HG03565 (cell line): ENCODE results near the gene ICOS.

Experiments
- ATAC-seq: cut with Tn5 transposase; IDR thresholded peaks from one replicate; pipeline ENCODE4 v1.9.1; 2021; ENCODE audit warnings: mild to moderate bottlenecking, moderate library complexity; ENCODE audit not compliant: unreplicated experiment

ICOS gene, protein sequence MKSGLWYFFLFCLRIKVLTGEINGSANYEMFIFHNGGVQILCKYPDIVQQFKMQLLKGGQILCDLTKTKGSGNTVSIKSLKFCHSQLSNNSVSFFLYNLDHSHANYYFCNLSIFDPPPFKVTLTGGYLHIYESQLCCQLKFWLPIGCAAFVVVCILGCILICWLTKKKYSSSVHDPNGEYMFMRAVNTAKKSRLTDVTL

DNA sequence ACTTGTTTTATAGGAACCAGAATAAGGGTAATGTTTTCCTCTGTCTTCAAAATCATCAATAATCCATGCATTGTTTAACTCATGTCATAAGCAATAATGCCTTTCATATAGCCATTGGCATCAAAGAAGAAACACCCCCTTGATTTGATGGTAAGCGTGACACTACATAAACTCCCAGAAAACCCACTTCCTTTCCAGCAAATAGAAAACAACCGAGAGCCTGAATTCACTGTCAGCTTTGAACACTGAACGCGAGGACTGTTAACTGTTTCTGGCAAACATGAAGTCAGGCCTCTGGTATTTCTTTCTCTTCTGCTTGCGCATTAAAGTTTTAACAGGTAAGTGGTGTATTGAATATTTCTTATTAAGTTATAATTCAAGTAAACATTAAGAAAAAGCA, at the start of gene ICOS:
ICOS (plus strand) TSS at position 229 of the 400 bp plus-strand sequence; CDS start at position 281, 52 bp downstream.
- no peak for ATAC-seq

DNA sequence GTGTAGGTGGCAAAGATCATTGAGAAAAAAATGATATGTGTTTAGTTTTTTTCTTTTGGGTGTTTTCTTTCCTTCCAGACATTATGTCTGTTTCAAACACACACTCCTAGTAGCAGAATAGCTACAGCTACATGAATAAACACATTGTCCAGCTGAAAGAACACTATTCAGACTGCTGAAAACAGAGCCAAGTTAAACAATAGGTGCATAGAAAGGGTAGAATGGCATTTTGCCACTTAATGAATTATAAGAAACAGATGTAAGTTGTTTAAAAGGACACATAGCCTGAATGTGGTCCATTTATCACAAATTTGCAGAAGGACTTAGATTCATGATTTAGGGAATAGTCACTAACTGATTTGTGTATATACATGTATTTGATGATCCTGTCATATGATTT, 48.9 kb upstream of the ICOS start:
- no peak for ATAC-seq

DNA sequence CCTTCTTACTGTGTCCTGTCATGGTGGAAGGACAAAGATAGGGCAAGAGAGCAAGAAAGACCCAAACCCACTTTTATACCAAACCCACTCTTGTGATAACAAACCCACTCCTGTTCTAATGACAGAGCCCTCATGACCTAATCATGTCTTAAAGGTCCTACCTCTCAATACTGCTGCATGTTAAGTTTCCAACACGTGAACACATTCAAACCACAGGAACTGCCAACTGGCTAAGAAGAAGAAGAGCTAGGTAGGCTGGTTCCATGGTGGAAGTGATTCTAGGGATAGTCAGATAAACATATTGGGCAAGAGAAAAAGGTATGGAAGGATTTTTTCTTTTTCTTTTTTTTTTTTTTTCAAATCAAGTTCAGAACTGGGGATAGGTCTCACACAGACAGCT, 47.0 kb upstream of the ICOS start:
- no peak for ATAC-seq

DNA sequence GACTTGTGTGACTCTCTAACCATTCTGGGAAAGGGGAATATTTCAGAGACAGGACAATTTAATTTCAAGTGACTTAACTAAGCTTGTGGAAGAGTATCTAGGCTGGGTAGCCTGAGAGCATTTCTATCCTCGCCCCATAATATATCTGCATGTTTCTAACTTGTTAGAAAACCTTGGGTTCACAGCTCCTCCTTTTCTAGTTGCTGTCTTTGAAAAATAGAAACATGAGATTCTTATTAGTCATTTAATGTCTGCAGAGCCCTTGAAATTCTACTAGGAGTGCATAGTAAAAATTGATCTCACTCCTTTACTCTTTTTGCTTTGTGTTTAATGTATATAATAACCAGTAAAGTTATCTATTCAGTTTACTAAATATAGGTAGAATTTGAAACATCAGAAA, 46.6 kb upstream of the ICOS start:
- ATAC-seq = no peak

DNA sequence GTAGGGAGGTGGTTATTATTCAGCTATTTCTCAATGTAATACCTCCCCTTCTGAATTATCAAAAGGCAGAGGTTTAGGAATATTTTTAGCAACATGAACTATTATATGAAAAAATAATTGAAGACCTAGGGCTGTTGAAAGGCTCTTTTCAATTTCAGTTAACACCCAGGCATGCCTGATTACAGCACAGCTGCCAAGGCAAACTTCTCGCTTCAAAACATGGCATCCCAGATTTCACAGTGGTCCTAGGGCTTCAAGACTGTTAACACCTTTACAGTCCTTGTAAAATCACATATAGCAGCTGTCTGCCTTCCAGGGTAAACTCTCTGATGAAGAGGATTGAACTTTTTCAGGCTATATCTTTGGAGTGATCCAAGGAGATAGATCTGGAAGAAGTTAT, 45.8 kb upstream of the ICOS start:
- no peak for ATAC-seq

DNA sequence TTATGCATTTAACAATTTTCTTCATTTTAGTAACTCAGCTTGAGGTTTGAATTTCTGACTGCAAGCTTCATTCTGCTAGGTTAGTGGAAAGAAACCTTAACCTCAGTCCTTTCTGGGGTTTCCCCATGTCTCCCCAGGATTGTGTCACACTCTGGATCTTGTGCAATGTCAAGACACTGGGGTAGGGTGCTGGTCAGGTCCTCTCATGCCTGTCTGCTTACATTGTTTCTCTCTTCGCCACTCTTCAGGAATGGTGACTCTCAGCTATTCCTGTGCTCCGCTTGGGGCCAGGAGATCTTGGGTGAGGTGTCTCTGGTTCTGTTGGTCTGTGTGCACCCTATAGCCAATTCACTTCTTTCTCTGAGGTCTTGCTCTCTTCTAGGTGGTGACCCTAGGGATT, 45.1 kb upstream of the ICOS start:
- ATAC-seq = no peak

DNA sequence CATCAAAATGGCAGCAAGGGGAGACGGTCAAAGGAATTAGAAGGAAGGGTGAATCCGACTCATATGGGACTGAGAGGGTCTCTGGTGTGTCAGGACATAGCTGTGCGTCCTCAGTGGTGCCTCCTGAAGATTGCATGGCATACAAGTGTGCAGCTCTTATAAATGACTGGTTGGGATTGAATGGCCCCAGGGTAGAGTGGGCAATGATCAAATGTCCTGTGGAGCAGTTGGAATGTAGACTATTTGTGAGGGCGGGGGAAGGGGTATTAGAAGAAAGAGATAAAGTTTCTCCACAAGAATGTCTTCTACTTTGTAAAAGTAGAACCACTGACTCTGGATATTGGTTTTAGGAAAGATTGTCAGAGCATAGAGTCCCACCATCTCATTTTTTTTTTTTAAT, 44.4 kb upstream of the ICOS start:
- ATAC-seq = no peak

DNA sequence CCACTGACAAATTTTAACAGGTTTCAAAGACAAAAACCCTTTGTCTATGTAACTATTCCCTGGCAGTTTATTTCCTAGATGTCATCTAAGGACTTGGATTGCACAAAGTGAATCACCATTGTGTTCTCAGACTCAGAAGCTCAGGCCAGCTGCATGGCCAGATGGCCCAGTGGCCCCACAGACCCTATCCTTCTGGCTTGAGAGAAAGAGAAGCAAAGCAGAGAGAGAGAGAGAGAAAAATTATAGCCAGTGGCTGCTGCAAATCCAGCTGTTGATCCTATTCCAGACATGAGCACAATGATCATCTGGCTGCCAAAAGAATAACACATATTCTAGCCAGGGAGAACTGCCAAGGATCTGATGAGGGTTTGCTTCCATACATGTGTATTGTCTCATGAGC, 43.2 kb upstream of the ICOS start:
- no peak for ATAC-seq

DNA sequence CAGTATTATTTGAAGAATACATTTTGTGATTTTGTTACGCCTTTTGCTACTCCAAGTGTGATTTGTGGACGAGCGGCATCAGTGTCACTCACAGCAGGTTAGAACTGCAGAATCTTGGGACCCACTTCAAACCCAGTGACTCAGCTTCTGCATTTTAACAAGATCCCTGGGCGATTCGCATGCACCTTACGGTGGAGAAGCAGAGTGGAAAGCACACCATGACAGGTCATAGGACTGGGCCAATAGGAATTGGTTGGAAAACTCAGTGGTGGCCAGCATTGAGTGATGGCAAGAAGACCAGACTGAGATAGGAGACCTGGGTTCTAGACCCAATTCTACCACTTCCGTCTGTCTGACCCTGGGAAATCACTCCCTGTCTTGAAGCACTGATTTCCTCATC, 42.7 kb upstream of the ICOS start:
- no peak for ATAC-seq

DNA sequence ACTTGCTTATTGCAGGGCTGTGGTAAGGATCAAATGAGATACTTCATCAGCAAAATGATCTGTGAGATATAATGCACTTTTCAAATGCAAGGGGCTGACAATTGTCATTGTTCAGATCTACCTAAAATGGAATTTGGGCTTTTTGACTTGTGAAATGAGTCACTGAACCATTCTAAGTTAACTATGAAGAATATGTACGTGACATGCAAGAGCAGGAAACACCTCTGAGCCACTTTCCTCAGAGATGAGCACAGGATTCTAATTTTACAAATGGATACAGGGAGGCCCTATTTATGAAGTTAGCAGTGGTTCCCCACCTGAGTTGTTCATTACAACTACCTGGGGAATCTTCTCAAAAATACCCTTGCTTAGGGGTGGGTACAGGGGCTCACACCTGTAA, 42.3 kb upstream of the ICOS start:
- no peak for ATAC-seq

DNA sequence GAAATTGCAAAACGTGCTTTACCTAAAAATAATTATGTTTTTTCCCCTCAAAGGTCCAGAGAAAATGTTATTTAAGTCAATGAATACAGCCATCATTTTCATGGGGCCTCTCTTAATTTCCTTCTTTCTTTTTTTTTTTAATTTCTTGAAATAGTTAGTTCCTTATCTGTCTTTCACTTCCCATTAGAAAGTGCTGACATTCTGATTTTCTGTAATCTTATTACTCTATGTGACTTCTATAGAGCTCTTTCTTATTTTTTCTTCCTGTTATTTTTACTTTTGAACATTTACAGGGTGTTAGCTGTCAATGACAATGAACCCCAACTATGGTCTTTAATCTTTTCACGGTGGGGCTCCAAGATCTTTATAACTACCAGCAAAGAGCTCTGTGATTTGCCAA, 39.0 kb upstream of the ICOS start:
- no peak for ATAC-seq

DNA sequence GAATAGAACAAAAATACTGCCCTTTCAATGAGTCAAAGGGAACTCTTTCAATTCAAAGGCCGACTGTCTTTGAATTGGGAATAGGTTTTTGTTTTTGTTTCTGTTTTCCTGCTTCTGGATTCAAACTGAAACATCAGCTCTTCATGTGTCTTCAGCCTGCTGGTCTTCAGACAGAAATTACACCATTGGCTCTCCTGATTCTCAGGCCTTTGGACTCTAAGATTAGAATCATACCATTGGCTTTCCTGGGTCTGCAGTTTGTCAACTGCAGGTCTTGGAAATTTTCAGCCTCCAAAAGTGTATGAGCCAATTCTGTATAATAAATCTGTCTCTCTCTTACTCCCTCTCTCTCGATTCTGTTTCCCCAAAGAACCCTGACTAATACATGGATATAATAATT, 37.9 kb upstream of the ICOS start:
- ATAC-seq = no peak

DNA sequence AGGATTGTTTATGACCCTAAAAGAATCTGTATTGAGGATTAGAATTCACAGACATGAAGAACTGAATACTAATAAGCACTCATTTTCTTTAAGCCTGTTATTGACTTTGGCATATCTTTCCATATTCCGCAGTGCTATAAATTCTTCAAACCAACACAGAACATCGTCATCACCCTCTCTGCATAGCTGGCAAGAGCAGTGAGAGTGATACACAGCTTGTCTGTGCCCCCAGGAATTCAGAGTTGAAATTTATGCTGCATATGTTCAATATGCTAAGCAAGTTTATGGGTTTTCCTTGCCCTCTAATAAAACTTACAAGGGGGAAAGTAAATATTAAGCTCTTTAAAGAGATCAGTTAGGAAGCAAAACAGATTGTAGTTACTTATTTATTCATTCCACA, 36.3 kb upstream of the ICOS start:
- ATAC-seq = no peak

DNA sequence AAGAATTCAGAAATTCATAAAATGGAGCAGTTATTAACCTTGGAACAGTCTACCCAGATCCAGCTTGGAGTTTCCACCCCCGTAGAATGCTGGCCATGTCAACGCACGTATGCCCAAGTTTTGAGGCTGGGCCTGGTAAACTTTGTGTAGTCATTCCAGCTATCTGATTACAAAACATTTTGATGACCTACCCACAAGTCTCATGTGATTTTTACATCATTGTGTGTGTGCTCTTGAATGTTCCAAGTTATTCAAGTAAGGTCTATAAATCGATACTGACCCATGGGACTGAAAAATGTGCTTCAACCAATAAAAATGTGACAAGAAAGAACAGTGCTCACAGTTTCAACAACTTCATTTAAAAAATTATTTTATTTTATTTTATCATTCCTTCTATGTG, 32.5 kb upstream of the ICOS start:
- ATAC-seq = no peak

DNA sequence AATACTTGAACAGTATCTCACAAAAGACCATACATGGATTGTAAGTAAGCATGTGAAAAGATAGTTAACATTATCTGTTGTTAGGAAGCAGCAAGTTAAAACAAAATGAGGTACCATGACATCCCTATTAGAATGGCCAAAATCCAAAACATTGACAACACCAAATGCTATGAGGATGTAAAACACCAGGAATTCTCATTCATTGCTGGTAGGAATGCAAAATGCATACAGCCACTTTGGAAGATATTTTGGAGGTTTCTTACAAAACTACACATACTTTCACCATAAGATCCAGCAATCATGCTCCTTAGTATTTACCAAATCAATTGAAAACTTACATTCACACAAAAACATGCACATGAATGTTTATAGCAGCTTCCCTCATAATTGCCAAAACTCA, 30.9 kb upstream of the ICOS start:
- ATAC-seq = no peak

DNA sequence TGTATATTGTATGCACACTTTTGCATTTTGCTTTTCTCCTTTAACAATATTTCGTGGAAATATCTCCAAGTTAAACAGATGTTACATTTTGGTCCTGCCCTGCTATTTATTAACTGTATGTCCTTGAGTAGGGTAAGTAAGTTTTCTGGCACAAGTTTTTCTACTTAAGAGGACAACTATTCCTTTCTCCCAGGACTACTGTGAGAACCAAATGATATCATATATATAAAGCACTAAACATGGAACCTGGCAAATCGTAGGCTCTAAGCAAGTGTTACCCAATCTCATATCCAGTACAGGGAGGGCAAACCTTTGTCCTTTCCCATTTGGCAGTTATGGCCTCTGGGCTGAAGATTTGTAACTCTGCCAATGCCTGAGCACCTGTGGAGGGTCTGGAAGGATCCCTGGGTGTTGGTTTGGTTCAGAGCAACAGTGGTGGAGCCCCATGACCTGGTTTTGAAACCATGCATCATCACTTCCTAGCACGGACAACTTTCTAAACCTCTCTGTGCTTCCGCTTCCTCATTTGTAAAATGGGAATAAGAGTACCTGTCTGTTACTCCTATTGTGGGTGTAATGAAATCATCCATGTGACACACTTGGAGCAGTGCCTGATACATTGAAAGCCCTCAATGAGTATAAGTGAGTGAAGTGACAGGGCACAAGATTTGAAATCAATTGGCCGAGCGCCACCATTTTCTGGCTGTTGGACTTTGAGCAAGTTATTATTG, 28.3 kb upstream of the ICOS start:
- no peak for ATAC-seq

DNA sequence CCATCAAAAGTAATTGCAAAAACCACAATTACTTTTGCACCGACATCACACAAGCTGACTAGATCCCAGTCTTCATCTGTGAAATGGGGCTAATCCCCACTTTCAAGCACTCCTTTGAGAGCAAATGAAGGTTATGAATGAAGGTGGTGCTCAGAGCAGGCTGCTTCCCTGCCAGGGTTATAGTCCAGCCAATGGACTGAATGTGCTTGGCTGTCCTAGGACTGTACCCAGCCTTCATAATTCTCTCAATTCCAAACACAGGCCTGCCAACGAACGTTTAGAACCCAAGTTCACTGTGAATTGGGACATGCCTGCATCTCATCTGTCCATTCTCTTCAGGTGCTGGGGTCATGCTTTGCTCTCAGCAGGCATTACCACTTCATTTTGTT, 27.8 kb upstream of the ICOS start:
- ATAC-seq = no peak

DNA sequence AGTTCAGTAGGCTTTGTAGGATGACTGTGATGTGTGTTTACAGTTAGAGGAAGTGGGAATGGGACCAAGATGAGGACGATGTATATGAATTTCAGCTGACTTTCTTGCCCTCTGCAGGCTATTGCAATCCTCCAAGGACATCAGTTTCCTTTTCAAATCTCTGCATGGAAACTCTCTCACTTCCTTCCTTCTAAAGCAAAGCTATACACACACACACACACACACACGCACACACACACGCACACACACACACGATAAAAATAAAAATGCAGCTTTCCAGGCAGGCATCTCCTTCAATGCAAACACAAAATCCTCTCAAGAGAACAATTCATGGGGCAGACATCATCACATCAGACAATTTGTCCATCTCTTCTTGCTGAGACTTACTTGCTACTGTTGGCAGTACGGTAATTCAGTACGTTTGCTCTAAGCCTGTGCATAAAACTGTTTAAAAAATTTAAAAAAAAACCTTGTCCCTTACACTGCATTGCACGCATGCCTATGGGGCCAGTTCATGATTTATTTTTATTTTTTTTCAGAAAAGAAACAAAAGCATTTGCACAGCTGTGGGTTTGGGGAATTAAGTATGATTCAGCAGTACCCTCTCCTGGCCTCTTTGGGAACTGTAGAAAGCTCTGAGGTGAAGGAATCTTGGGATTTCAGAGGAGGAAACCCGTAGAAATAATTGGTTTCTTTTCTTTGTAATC, 27.1 kb upstream of the ICOS start:
- no peak for ATAC-seq

DNA sequence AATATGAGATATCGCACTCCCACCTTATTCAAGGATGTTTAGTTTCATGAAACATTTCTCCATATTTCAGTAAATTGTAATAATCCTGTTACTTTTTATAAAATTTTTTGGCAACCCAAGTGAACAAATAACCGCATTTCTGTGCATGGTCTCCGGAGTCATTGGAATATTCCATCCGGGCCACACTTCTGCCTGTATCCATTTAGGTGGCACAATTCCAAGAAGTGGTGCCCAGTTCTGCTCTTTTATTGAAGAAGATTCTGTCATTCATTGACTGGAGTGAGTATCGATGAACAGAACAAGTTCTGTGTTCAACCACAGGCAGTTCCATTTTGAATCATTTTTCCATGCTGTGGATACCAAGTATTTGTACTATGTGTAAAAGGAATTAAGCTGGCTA, 26.6 kb upstream of the ICOS start:
- no peak for ATAC-seq

DNA sequence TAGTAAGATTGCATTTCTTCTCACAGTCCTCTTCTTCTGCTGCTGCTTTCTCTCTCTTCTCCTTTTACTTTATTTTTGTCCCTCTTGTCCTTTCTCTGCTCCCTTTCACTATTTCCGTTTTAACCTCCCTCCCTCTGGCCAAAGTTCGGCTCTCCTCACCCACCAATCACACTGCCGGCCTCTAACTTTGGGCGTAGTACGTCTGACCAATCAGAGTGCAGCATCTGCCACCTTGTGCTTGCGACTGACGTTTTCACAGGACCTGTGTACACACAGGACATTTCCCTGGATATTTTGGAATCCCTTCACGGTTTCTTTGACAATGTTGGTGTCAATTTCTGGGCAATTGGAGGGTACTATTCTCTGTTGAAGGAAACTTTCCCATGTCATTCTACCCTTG, 22.6 kb upstream of the ICOS start:
- no peak for ATAC-seq

DNA sequence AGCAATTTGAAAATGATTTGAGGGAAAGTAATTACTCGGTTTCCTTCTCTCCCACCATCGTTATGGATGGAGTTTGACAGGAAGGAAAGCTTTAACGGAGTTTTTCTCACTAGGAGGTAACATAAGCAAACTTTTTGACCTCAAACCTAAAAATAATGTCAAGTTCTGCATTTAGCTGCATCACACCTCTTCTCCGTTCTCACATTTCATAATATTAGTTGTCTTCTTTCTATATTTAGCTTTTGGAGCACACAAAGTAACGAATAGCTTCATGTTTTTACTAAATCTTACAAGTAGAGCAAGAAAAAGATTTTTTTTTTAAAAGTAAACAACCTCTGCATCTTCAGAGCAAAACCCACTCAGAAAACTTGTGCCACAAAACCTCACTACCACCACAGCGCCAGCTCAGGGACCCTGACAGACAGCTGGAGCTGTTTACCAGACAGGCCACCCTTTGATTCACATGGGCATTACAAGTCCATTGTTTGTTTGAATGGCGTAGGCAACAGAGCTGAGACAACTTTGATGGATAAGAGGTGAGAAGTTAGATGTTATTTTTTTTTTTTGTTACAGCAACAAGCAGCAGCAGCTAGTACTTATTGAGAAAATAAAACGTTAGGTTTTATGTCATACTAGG, 21.9 kb upstream of the ICOS start:
- ATAC-seq = no peak

DNA sequence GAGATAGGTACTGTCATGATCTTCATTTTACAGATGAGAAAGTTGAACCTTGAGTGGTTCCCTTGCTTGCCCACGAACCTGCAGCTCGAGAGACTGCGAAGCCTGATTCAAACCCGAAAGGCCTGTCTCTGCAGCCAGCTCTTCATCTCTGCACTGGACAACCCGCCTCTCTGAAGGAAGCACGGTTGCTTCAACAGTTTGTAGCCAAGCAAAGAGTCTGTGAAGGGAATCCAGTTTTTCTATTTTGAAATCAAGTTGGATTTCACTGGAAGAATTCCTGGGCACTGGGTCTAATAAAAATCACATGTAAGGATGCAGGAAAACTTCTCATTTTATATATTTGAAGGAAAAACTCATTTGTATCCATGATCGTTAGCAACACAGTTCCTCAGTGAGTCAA, 21.3 kb upstream of the ICOS start:
- ATAC-seq = no peak
